HFF-Myc (cell line): Measurements from ENCODE around the gene RAB11FIP3.

Experiments used
- DNase-seq: peaks from one replicate; pipeline ENCODE4 v3.0.0-alpha.2; 2011; ENCODE audit warnings: low read depth; ENCODE audit errors: extremely low read depth
- H3K4me3 ChIP-seq: replicated peaks from 2 replicates; pipeline ENCODE4 v1.5.1; 2011; ENCODE audit warnings: low read depth, mild to moderate bottlenecking, control low read depth, low read length
- CTCF ChIP-seq: IDR thresholded peaks from 2 replicates; pipeline ENCODE4 v1.5.1; 2012; ENCODE audit warnings: mild to moderate bottlenecking, low read depth, low read length, control low read depth; ENCODE audit errors: missing control alignments

The RAB11FIP3 gene

DNA sequence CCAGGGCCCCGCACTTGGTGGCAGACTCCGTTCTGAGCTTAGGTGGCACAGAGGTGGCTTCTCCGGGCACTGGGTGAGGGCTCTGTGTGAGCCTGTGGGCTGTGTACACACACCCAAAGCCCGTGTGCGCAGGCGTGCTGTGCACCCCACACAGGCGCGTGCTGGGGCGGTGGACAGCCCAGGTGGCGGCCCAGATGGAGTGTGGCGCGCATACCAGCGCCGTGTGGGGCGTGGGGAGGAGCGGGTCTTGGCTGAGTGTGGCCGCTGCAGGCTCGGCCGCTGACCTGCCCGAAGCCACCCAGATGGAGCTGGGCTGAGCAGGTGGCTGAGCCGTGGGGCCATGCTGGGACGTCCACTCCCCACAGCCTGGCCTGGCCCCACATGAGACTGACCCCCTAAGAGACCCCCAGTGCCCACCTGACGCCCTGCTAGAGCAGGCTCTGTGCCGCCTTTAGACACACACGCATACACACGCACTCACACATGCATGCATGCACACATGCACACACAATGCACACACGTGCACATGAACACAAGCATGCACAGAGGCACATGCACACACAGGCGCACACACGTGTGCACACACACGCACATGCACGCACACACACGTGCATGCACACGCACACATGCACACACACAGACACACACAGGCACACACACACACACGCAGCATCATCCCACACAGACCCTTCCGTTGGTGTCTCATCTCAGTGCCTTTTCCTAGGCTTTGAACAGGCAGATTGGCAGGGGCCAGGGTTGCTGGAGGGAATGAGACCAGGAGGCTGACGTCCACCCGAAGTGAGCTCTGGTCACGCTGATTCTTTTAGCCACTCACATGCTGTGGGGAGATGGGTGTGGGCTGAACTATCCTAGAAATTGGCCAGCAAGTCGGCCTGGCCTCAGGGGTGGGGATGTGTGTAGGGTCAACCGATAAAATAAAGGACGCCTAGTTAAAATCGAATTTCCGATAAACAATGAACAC, 136.8 kb downstream of the RAB11FIP3 start:
- TF ChIP-seq CTCF, result no peak
- DNase-seq, result no peak
- no peak overlapping the region for H3K4me3 ChIP-seq

DNA sequence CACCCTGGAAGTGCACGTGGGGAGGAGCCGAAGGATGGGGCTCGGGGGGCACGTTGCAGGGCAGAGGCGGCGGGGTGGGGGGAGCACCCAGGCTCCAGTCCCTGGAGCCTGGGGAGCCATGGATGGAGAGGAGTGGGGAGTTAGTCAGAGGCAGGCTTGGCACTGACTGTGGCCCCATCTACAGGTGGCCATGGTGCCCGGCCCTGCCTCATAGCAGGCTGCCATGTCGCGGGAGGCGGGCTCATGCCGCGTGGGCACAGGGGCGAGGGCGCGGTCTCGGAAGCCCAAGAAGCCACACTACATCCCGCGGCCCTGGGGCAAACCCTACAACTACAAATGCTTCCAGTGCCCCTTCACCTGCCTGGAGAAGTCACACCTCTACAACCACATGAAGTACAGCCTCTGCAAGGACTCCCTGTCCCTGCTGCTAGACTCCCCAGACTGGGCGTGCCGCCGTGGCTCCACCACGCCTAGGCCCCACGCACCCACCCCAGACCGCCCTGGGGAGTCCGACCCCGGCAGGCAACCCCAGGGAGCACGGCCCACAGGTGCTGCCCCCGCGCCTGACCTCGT, 137.7 kb downstream of the RAB11FIP3 start:
- H3K4me3 ChIP-seq, result no peak overlapping the region
- DNase-seq, result no peak
- TF ChIP-seq CTCF, result no peak

GRCh38 chr16:564690-565418, 139.4 kb downstream of the RAB11FIP3 start:
- DNase-seq, result no peak
- TF ChIP-seq CTCF, result no peak
- no peak overlapping the region for H3K4me3 ChIP-seq

- no peak for DNase-seq
- TF ChIP-seq CTCF, result no peak
- no peak overlapping the region for H3K4me3 ChIP-seq
These were observed 140.2 kb downstream of the RAB11FIP3 start for GRCh38 chr16:565419-566330.

DNA sequence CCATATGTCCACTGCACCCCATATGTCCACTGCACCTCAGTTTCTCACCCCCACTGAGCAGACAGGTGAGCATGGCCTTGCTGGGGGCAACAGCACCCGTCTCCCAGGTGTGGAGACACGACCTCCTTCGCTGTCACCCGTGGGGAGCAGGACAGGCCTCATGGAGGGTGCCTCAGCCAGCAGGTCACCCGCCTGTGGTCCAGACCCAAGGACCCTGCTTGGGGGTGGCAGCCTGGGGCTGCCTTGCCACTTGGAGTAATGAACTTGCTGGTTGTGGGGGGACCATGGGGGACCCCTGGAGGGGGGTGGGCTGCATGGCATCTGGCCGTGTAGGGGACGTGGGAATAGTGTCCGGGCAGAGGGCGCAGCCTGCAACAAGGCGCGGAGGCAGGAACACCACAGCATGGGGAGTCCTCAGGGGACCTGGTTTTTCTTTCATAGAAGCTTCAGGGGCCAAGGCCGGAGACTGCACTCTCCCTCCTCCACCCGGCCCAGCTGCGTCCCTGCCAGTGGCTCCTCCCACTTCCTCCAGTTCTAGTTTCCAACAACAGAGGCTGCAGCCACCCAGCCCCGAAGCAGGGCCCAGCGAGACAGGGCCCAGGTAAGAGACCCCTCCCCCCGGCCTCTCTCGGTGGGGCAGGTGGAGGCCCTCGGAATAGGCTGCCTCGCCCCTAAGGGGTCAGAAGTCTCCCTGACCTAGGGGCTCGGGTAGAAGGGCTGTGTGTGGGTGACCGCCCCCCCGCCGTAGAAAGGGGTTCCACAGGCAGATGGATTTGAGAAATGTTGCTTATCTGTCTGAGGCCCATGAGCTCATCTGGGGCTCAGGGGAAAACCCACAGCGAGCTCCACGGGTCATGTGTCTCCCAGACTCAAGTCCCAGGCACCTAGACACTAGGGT, 141.3 kb downstream of the RAB11FIP3 start, which contains the start of gene NHLRC4:
NHLRC4 (plus strand) TSS at position 531 of the 898 bp plus-strand sequence. CDS start 1,043 bp downstream, outside the sequence.
- no peak for TF ChIP-seq CTCF
- no peak for DNase-seq
- H3K4me3 ChIP-seq, result no peak within 1 kb of the TSS
